ENCODE data around the gene INTS4. TPM values are rescaled to one million over a fixed set of nuclear protein-coding genes. Genes with fewer than 3 reads are reported as not detected.
"Not testable (repeated sequence)": the region's sequence is repeated elsewhere in the genome, so short reads cannot be mapped to it uniquely, and the experiment has no call there.

Gene INTS4
- polyA plus RNA-seq, 1 experiment: 18.9 TPM

DNA sequence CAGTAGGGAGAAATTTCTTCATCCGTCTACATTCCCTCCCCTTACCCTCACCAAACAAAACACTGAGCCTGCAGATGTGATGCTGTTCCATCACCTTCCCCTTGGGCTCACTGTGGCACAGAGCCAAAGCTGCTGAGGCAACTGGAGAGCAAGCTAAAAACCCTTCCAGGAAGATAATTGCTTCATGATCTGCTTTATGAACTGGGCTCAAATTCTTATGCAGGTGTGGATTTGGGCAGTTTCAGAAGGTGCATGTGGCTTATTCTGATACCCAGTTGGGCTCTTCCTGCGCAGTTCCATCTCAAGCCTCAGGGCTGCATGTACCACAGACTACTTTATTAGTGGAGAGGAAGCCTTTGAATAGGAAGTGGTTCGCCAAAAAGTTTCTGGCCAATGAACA, 115.2 kb downstream of the INTS4 start:
- Histone ChIP-seq H3K27me3 (ENCODE audit: control insufficient read depth, insufficient read depth, low read length) (no peaks in the 10 kb centered on the region), H3K36me3 (ENCODE audit: control insufficient read depth, insufficient read depth, low read length) (peaks cover 4% of the 10 kb centered on the region), H3K4me3 (ENCODE audit: low read depth, low read length) (no peak overlapping the region)
- no peak for DNase-seq (ENCODE audit: low read depth)
- ChIA-PET POLR2A (no interaction called here), CTCF (interaction anchor here (1.3 kb wide), 1 partner anchor 167 kb away, joined by 3 read pairs; no protein-coding TSS in a partner anchor)
- TF ChIP-seq, protein P1, sequence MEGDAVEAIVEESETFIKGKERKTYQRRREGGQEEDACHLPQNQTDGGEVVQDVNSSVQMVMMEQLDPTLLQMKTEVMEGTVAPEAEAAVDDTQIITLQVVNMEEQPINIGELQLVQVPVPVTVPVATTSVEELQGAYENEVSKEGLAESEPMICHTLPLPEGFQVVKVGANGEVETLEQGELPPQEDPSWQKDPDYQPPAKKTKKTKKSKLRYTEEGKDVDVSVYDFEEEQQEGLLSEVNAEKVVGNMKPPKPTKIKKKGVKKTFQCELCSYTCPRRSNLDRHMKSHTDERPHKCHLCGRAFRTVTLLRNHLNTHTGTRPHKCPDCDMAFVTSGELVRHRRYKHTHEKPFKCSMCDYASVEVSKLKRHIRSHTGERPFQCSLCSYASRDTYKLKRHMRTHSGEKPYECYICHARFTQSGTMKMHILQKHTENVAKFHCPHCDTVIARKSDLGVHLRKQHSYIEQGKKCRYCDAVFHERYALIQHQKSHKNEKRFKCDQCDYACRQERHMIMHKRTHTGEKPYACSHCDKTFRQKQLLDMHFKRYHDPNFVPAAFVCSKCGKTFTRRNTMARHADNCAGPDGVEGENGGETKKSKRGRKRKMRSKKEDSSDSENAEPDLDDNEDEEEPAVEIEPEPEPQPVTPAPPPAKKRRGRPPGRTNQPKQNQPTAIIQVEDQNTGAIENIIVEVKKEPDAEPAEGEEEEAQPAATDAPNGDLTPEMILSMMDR (IDR thresholded peaks at IDR 0.05; ENCODE audit: insufficient read depth, low read depth, low read length): no peak

DNA sequence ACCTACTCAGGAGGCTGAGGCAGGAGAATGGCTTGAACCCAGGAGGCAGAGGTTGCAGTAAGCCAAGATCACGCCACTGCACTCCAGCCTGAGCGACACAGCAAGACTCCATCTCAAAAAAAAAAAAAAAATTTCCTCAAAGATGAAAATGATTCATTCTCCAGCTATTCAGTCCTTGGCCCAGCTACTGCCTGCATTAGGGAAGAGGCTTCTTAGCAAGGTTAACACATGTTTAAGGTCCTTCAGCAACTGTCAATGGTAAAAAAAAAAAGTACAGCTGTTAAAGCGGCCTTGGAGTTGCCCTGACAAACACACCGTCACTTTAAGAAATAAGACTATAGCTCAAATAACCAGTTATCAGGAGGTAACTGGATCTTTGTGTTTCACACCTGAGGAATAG, 116.2 kb downstream of the INTS4 start:
- ChIA-PET POLR2A (interaction anchor here (0.6 kb wide), 1 partner anchor 9 kb away, joined by 15 read pairs; no protein-coding TSS in a partner anchor), CTCF (interaction anchor here (0.6 to 1.3 kb wide), 2 partner anchors 137 to 168 kb away, joined by 3 read pairs; no protein-coding TSS in a partner anchor)
- peak; percentile 61 for DNase-seq (ENCODE audit: low read depth)
- H3K36me3 ChIP-seq (ENCODE audit: control insufficient read depth, insufficient read depth, low read length); H3K27me3 ChIP-seq (ENCODE audit: control insufficient read depth, insufficient read depth, low read length); H3K4me3 ChIP-seq (ENCODE audit: low read depth, low read length): not testable (repeated sequence)

DNA sequence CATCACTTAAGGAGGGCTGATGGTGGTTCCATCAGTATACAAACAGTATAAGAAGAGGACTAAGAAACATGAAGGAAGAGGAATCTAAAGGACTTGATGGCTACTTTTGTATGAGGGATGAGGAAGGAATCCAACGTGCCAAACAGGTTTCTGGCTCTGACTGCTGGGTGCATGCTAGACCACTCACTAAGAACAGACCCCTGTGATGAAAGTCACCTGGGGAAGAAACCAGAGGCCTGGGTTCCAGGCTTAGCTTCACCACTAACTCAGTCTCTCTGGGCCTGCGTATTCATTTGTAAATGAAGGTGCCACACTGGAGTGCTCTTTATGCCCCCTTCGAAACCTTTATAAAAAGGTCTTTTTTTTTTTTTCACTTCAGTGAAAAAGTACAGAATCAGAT, 118.4 kb downstream of the INTS4 start:
- ChIA-PET CTCF (no interaction called here), POLR2A (no interaction called here)

DNA sequence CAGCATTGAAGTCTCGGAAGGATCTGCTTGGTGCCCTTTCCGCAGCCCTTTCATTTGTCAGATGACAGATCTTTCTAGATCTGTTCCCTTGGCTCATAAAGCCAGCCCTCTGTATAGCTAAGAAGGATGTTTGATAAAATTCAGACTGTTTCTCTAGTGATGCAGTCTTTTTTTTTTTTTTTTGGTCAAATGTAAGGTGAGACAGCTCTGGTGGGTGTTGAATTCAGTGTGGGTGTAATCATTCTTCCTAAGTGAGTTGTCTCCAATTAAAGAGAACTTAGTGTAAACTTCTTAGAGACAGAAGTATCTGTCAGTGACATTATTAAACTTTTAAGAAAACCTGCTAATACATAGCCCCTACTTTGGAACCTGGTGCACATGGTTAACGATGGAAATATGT, 120.3 kb downstream of the INTS4 start:
- no peak overlapping the region for H3K4me3 ChIP-seq (ENCODE audit: low read depth, low read length)
- no peaks in the 10 kb centered on the region for H3K27me3 ChIP-seq (ENCODE audit: control insufficient read depth, insufficient read depth, low read length)
- DNase-seq (ENCODE audit: low read depth): no peak
- TF ChIP-seq, protein P1 (IDR thresholded peaks at IDR 0.05; ENCODE audit: insufficient read depth, low read depth, low read length): no peak
- H3K36me3 ChIP-seq (ENCODE audit: control insufficient read depth, insufficient read depth, low read length): peaks cover 9% of the 10 kb centered on the region
- POLR2A ChIA-PET: no interaction called here
- CTCF ChIA-PET: no interaction called here

More for the DNA sequence above, 118.4 kb downstream of the INTS4 start:
- Histone ChIP-seq H3K27me3 (ENCODE audit: control insufficient read depth, insufficient read depth, low read length) (no peaks in the 10 kb centered on the region), H3K36me3 (ENCODE audit: control insufficient read depth, insufficient read depth, low read length) (peaks cover 7% of the 10 kb centered on the region), H3K4me3 (ENCODE audit: low read depth, low read length) (no peak overlapping the region)
- DNase-seq (ENCODE audit: low read depth): no peak
- TF ChIP-seq, protein P1 (IDR thresholded peaks at IDR 0.05; ENCODE audit: insufficient read depth, low read depth, low read length): no peak

DNA sequence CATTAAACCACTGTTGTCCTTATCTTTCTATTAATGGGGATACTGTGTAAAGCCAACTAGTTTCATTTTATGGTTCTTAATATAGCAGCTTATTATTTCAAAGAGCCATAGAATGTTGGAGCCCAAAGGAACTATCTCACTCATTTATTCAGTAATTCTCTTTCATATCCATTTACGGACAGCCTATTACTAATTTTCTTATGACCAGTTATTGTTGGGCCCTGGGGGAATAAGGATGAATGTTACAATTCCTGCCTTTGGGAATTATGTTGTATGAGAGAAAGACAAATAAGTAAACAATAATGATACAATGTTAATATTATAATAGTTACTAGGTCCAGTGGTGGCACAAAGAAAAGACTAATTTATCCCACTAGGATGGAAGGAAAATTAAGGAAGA, 121.1 kb downstream of the INTS4 start:
- H3K27me3 ChIP-seq (ENCODE audit: control insufficient read depth, insufficient read depth, low read length): no peaks in the 10 kb centered on the region
- H3K4me3 ChIP-seq (ENCODE audit: low read depth, low read length): no peak overlapping the region
- ChIA-PET CTCF (no interaction called here), POLR2A (no interaction called here)
- TF ChIP-seq, protein P1 (IDR thresholded peaks at IDR 0.05; ENCODE audit: insufficient read depth, low read depth, low read length): no peak
- H3K36me3 ChIP-seq (ENCODE audit: control insufficient read depth, insufficient read depth, low read length): peaks cover 9% of the 10 kb centered on the region
- no peak for DNase-seq (ENCODE audit: low read depth)

DNA sequence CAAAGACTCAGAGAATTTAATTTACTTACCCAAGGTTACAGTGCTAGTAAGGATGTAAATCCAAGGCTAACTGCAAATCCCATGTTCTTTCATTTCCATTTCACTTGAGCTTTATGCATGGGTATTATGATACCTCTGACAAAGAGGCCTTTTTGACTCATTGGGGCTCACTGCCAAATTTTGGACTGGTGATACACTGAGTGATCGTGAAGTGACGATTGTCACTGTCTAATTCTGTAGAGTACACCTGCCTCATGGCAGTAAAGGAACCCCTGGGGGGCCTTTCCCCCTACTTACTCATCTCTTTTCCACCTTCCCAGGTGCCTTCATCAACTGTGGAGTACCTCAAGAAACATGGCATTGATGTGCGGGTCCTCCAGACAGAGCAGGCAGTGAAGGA, 122.6 kb downstream of the INTS4 start:
- no peak for DNase-seq (ENCODE audit: low read depth)
- Histone ChIP-seq H3K27me3 (ENCODE audit: control insufficient read depth, insufficient read depth, low read length) (no peaks in the 10 kb centered on the region), H3K36me3 (ENCODE audit: control insufficient read depth, insufficient read depth, low read length) (peaks cover 7% of the 10 kb centered on the region), H3K4me3 (ENCODE audit: low read depth, low read length) (no peak overlapping the region)
- ChIA-PET POLR2A (no interaction called here), CTCF (interaction anchor here (0.6 to 0.8 kb wide), 3 partner anchors 8 to 25 kb away, joined by 3 to 5 read pairs (median 3); no protein-coding TSS in a partner anchor)
- TF ChIP-seq, protein P1 (IDR thresholded peaks at IDR 0.05; ENCODE audit: insufficient read depth, low read depth, low read length): no peak

All from BJ (cell line).